Endothelial cell (in vitro differentiated cells): Measurements from ENCODE around the gene PDE4D. TPM values are rescaled to one million over a fixed set of nuclear protein-coding genes. Genes with fewer than 3 reads are reported as not detected.

Source experiments
- DNase-seq: peaks from one replicate; pipeline ENCODE4 v3.0.0; 2021; ENCODE audit warnings: low spot score
- H3K27ac Mint-ChIP-seq: one replicate; pipeline ENCODE4 v1.8.0; 2021; ENCODE audit warnings: mixed read lengths, inconsistent platforms; ENCODE audit not compliant: unreplicated experiment
- H3K27me3 Mint-ChIP-seq: one replicate; pipeline ENCODE4 v1.8.0; 2021; ENCODE audit warnings: mild to moderate bottlenecking, moderate library complexity, mixed read lengths, inconsistent platforms; ENCODE audit not compliant: unreplicated experiment
- H3K36me3 Mint-ChIP-seq: one replicate; pipeline ENCODE4 v1.8.0; 2021; ENCODE audit warnings: mild to moderate bottlenecking, low read depth, mixed read lengths, inconsistent platforms; ENCODE audit not compliant: unreplicated experiment
- H3K4me1 Mint-ChIP-seq: one replicate; pipeline ENCODE4 v1.8.0; 2021; ENCODE audit warnings: mild to moderate bottlenecking, mixed read lengths, inconsistent platforms; ENCODE audit not compliant: unreplicated experiment
- H3K4me3 Mint-ChIP-seq: one replicate; pipeline ENCODE4 v1.8.0; 2021; ENCODE audit warnings: mild to moderate bottlenecking, mixed read lengths, inconsistent platforms; ENCODE audit not compliant: unreplicated experiment
- H3K9me3 Mint-ChIP-seq: one replicate; pipeline ENCODE4 v1.8.0; 2021; ENCODE audit warnings: mixed read lengths, inconsistent platforms; ENCODE audit not compliant: unreplicated experiment
- total RNA-seq: library from RNA; stranded (reverse); fragmentation: NEBNext Ultra II Directional; extraction: Animal tissue kit (Norgen Biotek cat#: 25700); gene quantifications from one replicate; pipeline ENCODE4 v1.2.1, GENCODE V29; 2021; ENCODE audit not compliant: unreplicated experiment
- TF ChIP-seq, protein P1 (sequence below): fragments of 200-600 bp; sonication (generic); IDR thresholded peaks from one replicate; pipeline ENCODE4 v1.5.0; 2021; ENCODE audit warnings: antibody characterized with exemption; ENCODE audit not compliant: unreplicated experiment

The PDE4D gene
- total RNA-seq, 1 donor from 2014 or later = 9.4 TPM

DNA sequence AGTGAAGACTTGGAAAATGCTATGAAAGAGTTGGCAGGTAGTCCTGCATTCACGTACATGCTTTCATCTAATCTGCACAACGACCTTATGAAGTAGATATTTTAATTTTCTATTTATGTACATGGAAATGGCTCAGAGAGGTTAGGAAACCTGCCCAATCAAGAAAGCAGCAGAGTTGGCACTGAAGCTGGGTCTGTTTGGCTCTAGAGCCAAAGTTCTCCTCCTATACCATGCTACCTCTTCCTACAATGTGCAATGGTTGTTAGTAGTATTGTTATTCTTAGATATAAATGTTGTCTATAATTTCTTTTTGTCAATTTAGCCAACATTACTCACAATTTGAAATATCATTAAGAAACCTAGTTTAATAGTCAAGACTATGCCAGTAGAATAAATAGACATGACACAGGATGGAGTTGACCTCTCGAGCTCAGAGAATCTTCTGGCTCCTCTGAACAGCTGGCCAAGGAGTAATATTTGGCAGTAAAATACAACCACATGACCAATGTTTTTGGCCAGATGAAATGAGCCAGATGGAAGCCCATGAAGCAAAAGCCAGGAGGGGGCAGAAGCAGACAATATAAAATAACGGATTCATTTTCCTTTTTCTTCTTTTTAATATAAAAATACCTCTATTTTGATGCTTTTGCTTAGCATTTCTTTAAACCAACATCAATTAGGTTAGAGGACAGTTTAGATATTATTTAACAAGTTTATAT, 542.3 kb downstream of the PDE4D start:
- TF ChIP-seq, protein P1, sequence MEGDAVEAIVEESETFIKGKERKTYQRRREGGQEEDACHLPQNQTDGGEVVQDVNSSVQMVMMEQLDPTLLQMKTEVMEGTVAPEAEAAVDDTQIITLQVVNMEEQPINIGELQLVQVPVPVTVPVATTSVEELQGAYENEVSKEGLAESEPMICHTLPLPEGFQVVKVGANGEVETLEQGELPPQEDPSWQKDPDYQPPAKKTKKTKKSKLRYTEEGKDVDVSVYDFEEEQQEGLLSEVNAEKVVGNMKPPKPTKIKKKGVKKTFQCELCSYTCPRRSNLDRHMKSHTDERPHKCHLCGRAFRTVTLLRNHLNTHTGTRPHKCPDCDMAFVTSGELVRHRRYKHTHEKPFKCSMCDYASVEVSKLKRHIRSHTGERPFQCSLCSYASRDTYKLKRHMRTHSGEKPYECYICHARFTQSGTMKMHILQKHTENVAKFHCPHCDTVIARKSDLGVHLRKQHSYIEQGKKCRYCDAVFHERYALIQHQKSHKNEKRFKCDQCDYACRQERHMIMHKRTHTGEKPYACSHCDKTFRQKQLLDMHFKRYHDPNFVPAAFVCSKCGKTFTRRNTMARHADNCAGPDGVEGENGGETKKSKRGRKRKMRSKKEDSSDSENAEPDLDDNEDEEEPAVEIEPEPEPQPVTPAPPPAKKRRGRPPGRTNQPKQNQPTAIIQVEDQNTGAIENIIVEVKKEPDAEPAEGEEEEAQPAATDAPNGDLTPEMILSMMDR = no peak
- no peak for DNase-seq
- no peak overlapping the region for H3K27ac Mint-ChIP-seq
- no peaks in the 10 kb centered on the region for H3K36me3 Mint-ChIP-seq
- no peaks in the 10 kb centered on the region for H3K4me1 Mint-ChIP-seq
- no peaks in the 10 kb centered on the region for H3K9me3 Mint-ChIP-seq
- no peak overlapping the region for H3K4me3 Mint-ChIP-seq
- no peaks in the 10 kb centered on the region for H3K27me3 Mint-ChIP-seq

- H3K9me3 Mint-ChIP-seq = no peaks in the 10 kb centered on the region
- no peaks in the 10 kb centered on the region for H3K27me3 Mint-ChIP-seq
- TF ChIP-seq, protein P1 = no peak
- H3K4me1 Mint-ChIP-seq = no peaks in the 10 kb centered on the region
- no peaks in the 10 kb centered on the region for H3K36me3 Mint-ChIP-seq
- H3K27ac Mint-ChIP-seq = no peak overlapping the region
- no peak for DNase-seq
- H3K4me3 Mint-ChIP-seq = no peak overlapping the region
Measured at GRCh38 chr5:59348189-59348588, 545.3 kb downstream of the PDE4D start.

- Mint-ChIP-seq H3K36me3 (no peaks in the 10 kb centered on the region), H3K27me3 (no peaks in the 10 kb centered on the region), H3K27ac (no peak overlapping the region), H3K4me1 (no peaks in the 10 kb centered on the region), H3K9me3 (no peaks in the 10 kb centered on the region), H3K4me3 (no peak overlapping the region)
- no peak for DNase-seq
- TF ChIP-seq, protein P1 = no peak
Measured at GRCh38 chr5:59346982-59347381, 546.5 kb downstream of the PDE4D start.

GRCh38 chr5:59346514-59346913, 547.0 kb downstream of the PDE4D start:
- Mint-ChIP-seq H3K9me3 (no peaks in the 10 kb centered on the region), H3K27me3 (no peaks in the 10 kb centered on the region), H3K4me3 (no peak overlapping the region), H3K4me1 (no peaks in the 10 kb centered on the region), H3K27ac (no peak overlapping the region), H3K36me3 (no peaks in the 10 kb centered on the region)
- DNase-seq = no peak
- TF ChIP-seq, protein P1 = no peak

GRCh38 chr5:59342181-59342580, 551.3 kb downstream of the PDE4D start:
- Mint-ChIP-seq H3K4me1 (no peaks in the 10 kb centered on the region), H3K9me3 (no peaks in the 10 kb centered on the region), H3K36me3 (no peaks in the 10 kb centered on the region), H3K27ac (no peak overlapping the region), H3K4me3 (no peak overlapping the region), H3K27me3 (no peaks in the 10 kb centered on the region)
- DNase-seq = no peak
- TF ChIP-seq, protein P1 = no peak
